Smooth muscle cell (in vitro differentiated cells): ENCODE results near the gene BRD3OS. TPM values are rescaled to one million over a fixed set of nuclear protein-coding genes. Genes with fewer than 3 reads are reported as not detected.

Experiments used
- DNase-seq: peaks from one replicate; lab custom pipeline; 2025; ENCODE audit not compliant: unreplicated experiment; lab: John Stamatoyannopoulos, UW
- H2AFZ ChIP-seq: fragments of 200-600 bp; sonication (generic); 2 replicates; pipeline ENCODE4 v1.6.0; 2016; ENCODE audit warnings: antibody characterized with exemption, low read depth, mild to moderate bottlenecking
- H3F3A ChIP-seq: fragments of 200-600 bp; sonication (generic); 2 replicates; pipeline ENCODE4 v1.6.0; 2017; ENCODE audit warnings: antibody characterized with exemption, low read depth
- H3K27ac ChIP-seq: fragments of 200-600 bp; sonication (generic); 2 replicates; pipeline ENCODE4 v1.5.1; 2016; ENCODE audit warnings: low read depth, mild to moderate bottlenecking
- H3K27me3 ChIP-seq: fragments of 200-600 bp; sonication (generic); 2 replicates; pipeline ENCODE4 v1.6.1; 2016; ENCODE audit warnings: low read depth, mild to moderate bottlenecking
- H3K36me3 ChIP-seq: fragments of 200-600 bp; sonication (generic); 2 replicates; pipeline ENCODE4 v1.5.1; 2016; ENCODE audit warnings: low read depth
- H3K4me1 ChIP-seq: fragments of 200-600 bp; sonication (generic); 2 replicates; pipeline ENCODE4 v1.5.1; 2016; ENCODE audit warnings: low read depth
- H3K4me2 ChIP-seq: fragments of 200-600 bp; sonication (generic); 2 replicates; pipeline ENCODE4 v1.6.0; 2016; ENCODE audit warnings: mild to moderate bottlenecking
- H3K4me3 ChIP-seq: fragments of 200-600 bp; sonication (generic); 2 replicates; pipeline ENCODE4 v1.5.1; 2016; ENCODE audit warnings: mild to moderate bottlenecking
- H3K79me2 ChIP-seq: fragments of 200-600 bp; sonication (generic); 2 replicates; pipeline ENCODE4 v1.6.0; 2016; ENCODE audit warnings: low read depth, mild to moderate bottlenecking
- H3K9ac ChIP-seq: fragments of 200-600 bp; sonication (generic); 2 replicates; pipeline ENCODE4 v1.6.0; 2016; ENCODE audit warnings: low read depth
- H3K9me3 ChIP-seq: fragments of 200-600 bp; sonication (generic); replicated peaks from 2 replicates; pipeline ENCODE4 v1.5.1; 2016; ENCODE audit warnings: low read depth
- H4K20me1 ChIP-seq: fragments of 200-600 bp; sonication (generic); 2 replicates; pipeline ENCODE4 v1.6.0; 2016; ENCODE audit warnings: low read depth
- CTCF ChIP-seq: fragments of 200-600 bp; sonication (generic); IDR thresholded peaks from 2 replicates; pipeline ENCODE4 v1.5.1; 2017; ENCODE audit warnings: borderline replicate concordance, mild to moderate bottlenecking, antibody characterized with exemption; ENCODE audit not compliant: insufficient read depth, poor library complexity, severe bottlenecking
- WGBS: methylation state at CpG from one replicate; pipeline ENCODE4 v1.1.7; 2016; ENCODE audit warnings: low lambda C conversion rate; 5-methylcytosine and 5-hydroxymethylcytosine counted together
- polyA plus RNA-seq: library from polyadenylated mRNA; unstranded; fragments of >200 nt; fragmentation: Nextera tagmentation; extraction: Ambion mirVana; gene quantifications from 2 replicates; pipeline ENCODE4 v1.2.1, GENCODE V29; 2016
- total RNA-seq: library from RNA; depleted of rRNA; stranded (reverse); fragments of >200 nt; gene quantifications from 2 replicates; pipeline ENCODE4 v1.2.3, GENCODE V29; 2014

The BRD3OS gene
- total and polyA plus RNA-seq, 2 experiments from 2014 or later: 16.0 to 16.1 TPM

GRCh38 chr9:134061019-134061687 is 35.9 kb downstream of the BRD3OS start:
- no peak overlapping the region for H3K4me3 ChIP-seq
- H3K4me1 ChIP-seq: no peaks in the 10 kb centered on the region
- H4K20me1 ChIP-seq: peaks cover 100% of the 10 kb centered on the region
- peaks cover under 1% of the 10 kb centered on the region for H3F3A ChIP-seq
- H3K36me3 ChIP-seq: no peaks in the 10 kb centered on the region
- WGBS: 90% methylated on average over 4 of the region's 4 CpGs
- H3K9me3 ChIP-seq: no peaks in the 10 kb centered on the region
- no peaks in the 10 kb centered on the region for H3K27me3 ChIP-seq
- DNase-seq: no peak
- H3K4me2 ChIP-seq: no peak overlapping the region
- no peak overlapping the region for H2AFZ ChIP-seq
- TF ChIP-seq CTCF: no peak
- no peak overlapping the region for H3K9ac ChIP-seq
- H3K79me2 ChIP-seq: peaks cover 98% of the 10 kb centered on the region
- H3K27ac ChIP-seq: no peak overlapping the region

GRCh38 chr9:134061688-134062371 is 36.5 kb downstream of the BRD3OS start:
- H4K20me1 ChIP-seq: peaks cover 100% of the 10 kb centered on the region
- WGBS: 93% methylated on average over 22 of the region's 22 CpGs

GRCh38 chr9:134062461-134063087 is 37.3 kb downstream of the BRD3OS start:
- Histone ChIP-seq H3K27ac (no peak overlapping the region), H3K9ac (no peak overlapping the region), H3K9me3 (no peaks in the 10 kb centered on the region), H3F3A (peaks cover 8% of the 10 kb centered on the region), H3K4me3 (no peak overlapping the region), H3K27me3 (no peaks in the 10 kb centered on the region), H2AFZ (no peak overlapping the region), H4K20me1 (peaks cover 95% of the 10 kb centered on the region), H3K4me1 (no peaks in the 10 kb centered on the region), H3K36me3 (no peaks in the 10 kb centered on the region), H3K4me2 (no peak overlapping the region), H3K79me2 (peaks cover 92% of the 10 kb centered on the region)
- no peak for TF ChIP-seq CTCF
- 89% methylated on average over 22 of the region's 22 CpGs for WGBS
- no peak for DNase-seq

More at GRCh38 chr9:134061688-134062371, 36.5 kb downstream of the BRD3OS start:
- Histone ChIP-seq H3K27ac (no peak overlapping the region), H3K4me3 (no peak overlapping the region), H3K4me1 (no peaks in the 10 kb centered on the region), H3K79me2 (peaks cover 97% of the 10 kb centered on the region), H2AFZ (no peak overlapping the region), H3K9me3 (no peaks in the 10 kb centered on the region), H3K27me3 (no peaks in the 10 kb centered on the region), H3K4me2 (no peak overlapping the region), H3F3A (peaks cover 8% of the 10 kb centered on the region), H3K36me3 (no peaks in the 10 kb centered on the region), H3K9ac (no peak overlapping the region)
- no peak for TF ChIP-seq CTCF
- DNase-seq: no peak
